NCI-H1417 treated with DMSO at 0.1 percent for 48 hours (cell line): ENCODE measurements around the gene DRC1.
"Not testable (repeated sequence)": the region's sequence is repeated elsewhere in the genome, so short reads cannot be mapped to it uniquely, and the experiment has no call there.

ENCODE experiments used
- DNase-seq: peaks from one replicate; lab custom pipeline; 2025; lab: John Stamatoyannopoulos, UW

Gene DRC1

GRCh38 chr2:26401739-26402541 is at the start of gene DRC1:
DRC1 (plus strand) TSS chr2:26401920; CDS start chr2:26401990, 70 bp downstream.
- DNase-seq: peak; percentile 60

- DNase-seq: no peak
Measured at GRCh38 chr2:26352892-26353291, 48.8 kb upstream of the DRC1 start.

GRCh38 chr2:26354469-26354868 is 47.3 kb upstream of the DRC1 start:
- DNase-seq: not testable (repeated sequence)

GRCh38 chr2:26355038-26355995 is 46.4 kb upstream of the DRC1 start:
- no peak for DNase-seq

- no peak for DNase-seq
Measured at GRCh38 chr2:26356111-26356510, 45.6 kb upstream of the DRC1 start.

GRCh38 chr2:26356771-26357170 is 44.9 kb upstream of the DRC1 start:
- DNase-seq: no peak

- no peak for DNase-seq
Measured at GRCh38 chr2:26359886-26360473, 41.7 kb upstream of the DRC1 start.

- no peak for DNase-seq
Measured at GRCh38 chr2:26363323-26363722, 38.4 kb upstream of the DRC1 start.

- DNase-seq: no peak
Measured at GRCh38 chr2:26363958-26364357, 37.8 kb upstream of the DRC1 start.

GRCh38 chr2:26364669-26365068 is 37.1 kb upstream of the DRC1 start:
- no peak for DNase-seq

GRCh38 chr2:26366957-26367356 is 34.8 kb upstream of the DRC1 start:
- DNase-seq: no peak

GRCh38 chr2:26369664-26370063 is 32.1 kb upstream of the DRC1 start:
- DNase-seq: not testable (repeated sequence)

- not testable (repeated sequence) for DNase-seq
Measured at GRCh38 chr2:26370909-26371308, 30.8 kb upstream of the DRC1 start.

- no peak for DNase-seq
Measured at GRCh38 chr2:26376799-26377198, 24.9 kb upstream of the DRC1 start.

GRCh38 chr2:26380281-26380680 is 21.4 kb upstream of the DRC1 start:
- DNase-seq: no peak

- DNase-seq: no peak
Measured at GRCh38 chr2:26382564-26382963, 19.2 kb upstream of the DRC1 start.

- DNase-seq: no peak
Measured at GRCh38 chr2:26384183-26384582, 17.5 kb upstream of the DRC1 start.

GRCh38 chr2:26384597-26384996 is 17.1 kb upstream of the DRC1 start:
- no peak for DNase-seq

GRCh38 chr2:26387189-26387588 is 14.5 kb upstream of the DRC1 start:
- DNase-seq: no peak

- DNase-seq: no peak
Measured at GRCh38 chr2:26394694-26395093, 7.0 kb upstream of the DRC1 start.

- no peak for DNase-seq
Measured at GRCh38 chr2:26395394-26395793, 6.3 kb upstream of the DRC1 start.

GRCh38 chr2:26396734-26397298 is 4.9 kb upstream of the DRC1 start:
- DNase-seq: no peak
